HG03280 (cell line): ENCODE results near the gene PLA2G4A.

Source experiments
- ATAC-seq: cut with Tn5 transposase; IDR thresholded peaks from one replicate; pipeline ENCODE4 v1.9.1; 2021; ENCODE audit warnings: mild to moderate bottlenecking, moderate library complexity; ENCODE audit not compliant: unreplicated experiment

Gene PLA2G4A

GRCh38 chr1:186828611-186829454, at the start of gene PLA2G4A:
TSS of gene PLA2G4A (plus strand) at chr1:186828949. CDS start at chr1:186854355, 25,406 bp downstream.
- ATAC-seq, result peak; percentile 80

- ATAC-seq, result no peak
Observed at GRCh38 chr1:186780076-186780475, 48.7 kb upstream of the PLA2G4A start.

- ATAC-seq, result no peak
Observed at GRCh38 chr1:186781730-186782129, 47.0 kb upstream of the PLA2G4A start.

GRCh38 chr1:186782791-186783190, 46.0 kb upstream of the PLA2G4A start:
- ATAC-seq, result no peak

- ATAC-seq, result no peak
Observed at GRCh38 chr1:186783193-186783592, 45.6 kb upstream of the PLA2G4A start.

GRCh38 chr1:186785503-186785902, 43.2 kb upstream of the PLA2G4A start:
- ATAC-seq, result no peak

- ATAC-seq, result no peak
Observed at GRCh38 chr1:186790101-186790500, 38.6 kb upstream of the PLA2G4A start.

- ATAC-seq, result no peak
Observed at GRCh38 chr1:186792870-186793581, 35.7 kb upstream of the PLA2G4A start.

- ATAC-seq, result no peak
Observed at GRCh38 chr1:186793582-186793927, 35.2 kb upstream of the PLA2G4A start.

- no peak for ATAC-seq
Observed at GRCh38 chr1:186798960-186799688, 29.6 kb upstream of the PLA2G4A start.

- peak; percentile 93 for ATAC-seq
Observed at GRCh38 chr1:186799689-186800054, 29.1 kb upstream of the PLA2G4A start.

GRCh38 chr1:186802388-186802787, 26.4 kb upstream of the PLA2G4A start:
- no peak for ATAC-seq

GRCh38 chr1:186804679-186805078, 24.1 kb upstream of the PLA2G4A start:
- no peak for ATAC-seq

GRCh38 chr1:186806477-186806876, 22.3 kb upstream of the PLA2G4A start:
- no peak for ATAC-seq

GRCh38 chr1:186807163-186807562, 21.6 kb upstream of the PLA2G4A start:
- no peak for ATAC-seq

GRCh38 chr1:186811892-186812291, 16.9 kb upstream of the PLA2G4A start:
- no peak for ATAC-seq

- ATAC-seq, result no peak
Observed at GRCh38 chr1:186812570-186812969, 16.2 kb upstream of the PLA2G4A start.

GRCh38 chr1:186813420-186813819, 15.3 kb upstream of the PLA2G4A start:
- ATAC-seq, result no peak

GRCh38 chr1:186819126-186819525, 9.6 kb upstream of the PLA2G4A start:
- no peak for ATAC-seq

GRCh38 chr1:186819563-186819962, 9.2 kb upstream of the PLA2G4A start:
- no peak for ATAC-seq

- ATAC-seq, result no peak
Observed at GRCh38 chr1:186829686-186830587, 1.2 kb downstream of the PLA2G4A start.
